HEK293T (cell line): ENCODE measurements around the gene YBEY.

Experiments used
- CTCF ChIA-PET: fragments of 350-600 bp; formaldehyde crosslinking; extraction: SDS; loops from one replicate; lab custom pipeline; 2021; ENCODE audit warnings: antibody characterized with exemption, inconsistent platforms; lab: Yijun Ruan, JAX
- POLR2A ChIA-PET: fragments of 350-600 bp; formaldehyde crosslinking; extraction: SDS; loops from one replicate; lab custom pipeline; 2020; ENCODE audit warnings: antibody characterized with exemption, inconsistent platforms; lab: Yijun Ruan, JAX
- DNase-seq: peaks from one replicate; pipeline ENCODE4 v3.0.0; 2012; ENCODE audit warnings: mixed read lengths; ENCODE audit errors: extremely low spot score
- ARNT ChIP-seq: fragments of 450-650 bp; IDR thresholded peaks from 2 replicates; pipeline ENCODE4 v1.6.1; 2017; ENCODE audit warnings: mild to moderate bottlenecking
- BHLHE40 ChIP-seq: fragments of 450-650 bp; IDR thresholded peaks from 2 replicates; pipeline ENCODE4 v1.6.1; 2016; ENCODE audit warnings: mild to moderate bottlenecking, moderate library complexity, borderline replicate concordance
- CTBP1 ChIP-seq: fragments of 450-650 bp; IDR thresholded peaks from 2 replicates; pipeline ENCODE4 v1.6.1; 2016; ENCODE audit warnings: borderline replicate concordance
- ELF4 ChIP-seq: fragments of 450-650 bp; IDR thresholded peaks from 2 replicates; pipeline ENCODE4 v1.6.1; 2017; ENCODE audit warnings: antibody characterized with exemption
- FOXA1 ChIP-seq: fragments of 450-650 bp; IDR thresholded peaks from 2 replicates; pipeline ENCODE4 v1.6.1; 2016; ENCODE audit warnings: mild to moderate bottlenecking
- FOXK2 ChIP-seq: fragments of 450-650 bp; IDR thresholded peaks from 2 replicates; pipeline ENCODE4 v1.6.1; 2016; ENCODE audit warnings: mild to moderate bottlenecking
- FOXM1 ChIP-seq: fragments of 450-650 bp; IDR thresholded peaks from 2 replicates; pipeline ENCODE4 v1.6.1; 2017; ENCODE audit warnings: mild to moderate bottlenecking, borderline replicate concordance
- HDGF ChIP-seq: fragments of 450-650 bp; IDR thresholded peaks from 2 replicates; pipeline ENCODE4 v1.6.1; 2017; ENCODE audit warnings: antibody characterized with exemption, borderline replicate concordance
- L3MBTL2 ChIP-seq: fragments of 450-650 bp; conservative IDR thresholded peaks from 2 replicates; pipeline ENCODE4 v1.6.1; 2016; ENCODE audit warnings: mild to moderate bottlenecking
- LEF1 ChIP-seq: fragments of 450-650 bp; IDR thresholded peaks from 2 replicates; pipeline ENCODE4 v1.6.1; 2017; ENCODE audit warnings: mild to moderate bottlenecking, borderline replicate concordance
- NFRKB ChIP-seq: fragments of 450-650 bp; IDR thresholded peaks from 2 replicates; pipeline ENCODE4 v1.6.1; 2016; ENCODE audit warnings: mild to moderate bottlenecking, moderate library complexity
- SP1 ChIP-seq: fragments of 450-650 bp; IDR thresholded peaks from 2 replicates; pipeline ENCODE4 v1.6.1; 2017
- SUZ12 ChIP-seq: fragments of 450-650 bp; IDR thresholded peaks from 2 replicates; pipeline ENCODE4 v1.6.1; 2016; ENCODE audit warnings: mild to moderate bottlenecking
- TARDBP ChIP-seq: fragments of 450-650 bp; IDR thresholded peaks from 2 replicates; pipeline ENCODE4 v1.6.1; 2016
- ZNF384 ChIP-seq: fragments of 450-650 bp; IDR thresholded peaks from 2 replicates; pipeline ENCODE4 v1.6.1; 2016
- TF ChIP-seq, protein P1 (sequence below): fragments of 450-650 bp; IDR thresholded peaks from 2 replicates; pipeline ENCODE4 v1.6.1; 2016

Gene YBEY

DNA sequence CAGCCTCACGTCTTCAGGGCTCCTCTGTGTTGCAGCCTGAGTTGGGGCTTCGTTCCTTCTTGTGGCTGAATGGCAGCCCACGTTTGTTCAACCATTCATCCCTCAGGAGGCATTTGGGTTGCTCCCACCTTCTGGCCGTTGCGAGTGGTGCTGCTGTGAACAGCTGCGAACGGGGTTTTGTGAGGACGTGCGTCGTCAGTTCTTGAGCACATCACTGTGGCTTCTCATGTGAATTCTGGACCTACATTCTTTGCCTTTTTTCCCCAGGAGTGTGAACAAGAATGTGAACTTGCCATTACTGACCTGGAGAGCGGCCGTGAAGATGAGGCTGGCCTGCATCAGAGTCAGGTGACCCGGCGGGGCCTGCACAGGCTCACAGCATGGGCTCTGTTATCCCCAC lies 59.7 kb downstream of the YBEY start:
- ChIA-PET POLR2A (no interaction called here), CTCF (no interaction called here)
- no peak for DNase-seq
- no peak for TF ChIP-seq ELF4
- no peak for TF ChIP-seq L3MBTL2
- no peak for TF ChIP-seq SP1
- TF ChIP-seq FOXK2: no peak
- TF ChIP-seq FOXM1: no peak
- no peak for TF ChIP-seq LEF1

DNA sequence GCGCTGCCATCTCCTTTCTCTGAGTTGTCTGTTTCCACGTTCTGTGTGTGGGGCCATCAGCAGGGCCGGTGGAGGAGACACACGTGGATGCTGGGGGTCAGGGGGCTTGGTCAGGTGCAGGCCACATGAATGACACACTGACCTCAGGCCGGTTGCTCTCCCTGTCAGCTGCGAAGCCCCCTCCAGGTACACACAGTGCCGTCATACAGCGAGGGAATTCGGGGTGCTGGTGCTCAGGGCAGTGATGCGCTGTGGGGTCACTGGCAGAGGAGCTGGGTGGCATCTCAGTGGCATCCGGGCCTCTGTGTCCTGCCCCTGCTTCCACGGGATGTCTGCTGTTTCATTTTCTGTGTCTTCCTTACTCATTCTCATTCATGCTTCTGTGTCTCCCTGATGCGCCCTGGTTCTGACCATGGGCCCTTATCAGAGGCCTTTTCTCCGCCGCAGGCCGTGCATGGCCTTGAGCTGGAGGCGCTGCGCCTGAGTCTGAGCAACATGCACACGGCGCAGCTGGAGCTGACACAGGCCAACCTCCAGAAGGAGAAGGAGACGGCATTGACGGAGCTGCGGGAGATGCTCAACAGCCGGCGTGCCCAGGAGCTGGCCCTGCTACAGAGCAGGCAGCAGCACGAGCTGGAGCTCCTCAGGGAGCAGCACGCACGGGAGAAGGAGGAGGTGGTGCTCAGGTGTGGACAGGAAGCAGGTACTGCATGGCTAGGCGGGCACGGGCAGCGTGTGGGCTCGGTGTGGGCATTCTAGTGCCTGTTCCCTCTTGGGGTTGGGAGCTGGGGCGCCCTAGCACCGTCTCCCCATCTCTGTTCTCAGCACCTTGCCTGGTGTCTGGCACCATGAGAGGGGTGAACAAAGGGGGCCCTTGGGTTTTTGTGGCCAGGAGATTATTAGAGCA lies 60.4 kb downstream of the YBEY start:
- TF ChIP-seq, protein P1, sequence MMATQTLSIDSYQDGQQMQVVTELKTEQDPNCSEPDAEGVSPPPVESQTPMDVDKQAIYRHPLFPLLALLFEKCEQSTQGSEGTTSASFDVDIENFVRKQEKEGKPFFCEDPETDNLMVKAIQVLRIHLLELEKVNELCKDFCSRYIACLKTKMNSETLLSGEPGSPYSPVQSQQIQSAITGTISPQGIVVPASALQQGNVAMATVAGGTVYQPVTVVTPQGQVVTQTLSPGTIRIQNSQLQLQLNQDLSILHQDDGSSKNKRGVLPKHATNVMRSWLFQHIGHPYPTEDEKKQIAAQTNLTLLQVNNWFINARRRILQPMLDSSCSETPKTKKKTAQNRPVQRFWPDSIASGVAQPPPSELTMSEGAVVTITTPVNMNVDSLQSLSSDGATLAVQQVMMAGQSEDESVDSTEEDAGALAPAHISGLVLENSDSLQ: no peak
- TF ChIP-seq BHLHE40 (no peak), SP1 (no peak), FOXA1 (no peak), TARDBP (no peak), FOXK2 (no peak), CTBP1 (no peak), ARNT (no peak), SUZ12 (no peak), HDGF (no peak), LEF1 (no peak), ELF4 (no peak), FOXM1 (no peak), NFRKB (no peak), L3MBTL2 (no peak), ZNF384 (no peak)
- no peak for DNase-seq
- CTCF ChIA-PET: no interaction called here
- POLR2A ChIA-PET: no interaction called here

DNA sequence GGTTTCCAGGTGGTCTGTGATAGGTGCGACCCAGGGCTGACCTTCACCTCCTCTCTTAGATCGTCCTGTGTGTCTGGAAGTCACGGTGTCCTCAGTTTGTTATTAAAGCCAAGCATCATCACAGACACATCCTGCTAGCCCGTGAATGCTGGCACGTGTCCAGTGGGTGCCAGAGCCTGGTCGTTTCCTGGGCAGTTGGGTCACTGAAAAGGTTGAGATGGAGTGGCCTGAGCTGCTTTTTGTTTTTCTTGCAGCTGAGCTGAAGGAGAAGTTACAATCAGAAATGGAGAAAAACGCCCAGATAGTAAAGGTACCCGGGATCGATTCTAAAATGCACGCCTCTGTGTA lies 61.0 kb downstream of the YBEY start:
- DNase-seq: no peak
- CTCF ChIA-PET: no interaction called here
- POLR2A ChIA-PET: no interaction called here
- TF ChIP-seq NFRKB (no peak), CTBP1 (no peak), L3MBTL2 (no peak), ARNT (no peak), BHLHE40 (no peak), FOXA1 (no peak), HDGF (no peak)
